GM12872 (cell line): ENCODE measurements around the gene RASL11A.

Source experiments
- CTCF ChIP-seq: IDR thresholded peaks from 3 replicates; pipeline ENCODE4 v1.5.1; 2011; ENCODE audit warnings: low read depth, mild to moderate bottlenecking, low read length, moderate library complexity; ENCODE audit not compliant: insufficient read depth

RASL11A gene

DNA sequence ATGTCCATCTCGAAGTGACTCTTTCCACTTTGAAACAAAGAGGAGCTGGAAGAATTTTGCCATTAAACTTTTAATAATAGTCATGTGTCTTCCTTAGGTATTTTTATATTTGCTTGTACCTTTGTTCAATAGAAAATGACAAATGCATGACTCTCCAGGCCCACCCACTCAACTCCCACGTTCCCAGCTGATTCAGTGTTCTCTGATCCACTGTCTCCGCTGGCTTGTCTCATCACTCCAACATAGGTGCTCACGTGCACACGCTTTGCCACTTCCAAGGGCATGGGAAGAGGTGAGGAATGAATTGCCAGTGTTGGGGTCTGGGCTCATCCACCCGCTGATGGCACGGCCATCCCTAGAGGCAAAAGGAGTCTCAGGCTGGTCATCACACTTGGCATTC is 24.5 kb downstream of the RASL11A start:
- TF ChIP-seq CTCF = no peak

GRCh38 chr13:27295660-27296059 is 25.0 kb downstream of the RASL11A start:
- no peak for TF ChIP-seq CTCF

DNA sequence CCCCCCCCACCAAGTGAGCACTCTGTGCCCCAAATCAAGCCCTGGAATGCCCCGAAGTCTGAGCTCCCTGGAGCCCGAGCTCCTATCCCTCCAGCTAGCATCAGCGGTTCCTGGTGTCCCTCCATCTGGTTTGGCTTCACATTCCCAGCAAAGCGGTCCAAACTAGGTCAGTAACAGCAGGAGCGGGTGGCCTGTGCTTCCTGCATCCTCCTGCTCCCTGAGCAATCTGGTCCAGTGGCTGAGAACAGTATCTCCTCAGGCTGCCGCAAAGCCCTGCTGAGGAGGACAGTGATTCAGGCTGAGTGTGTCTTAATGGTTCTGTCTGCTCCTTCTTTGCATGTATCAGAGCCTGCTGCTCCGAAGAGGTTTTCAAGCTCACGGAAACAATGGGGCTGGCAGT is 25.9 kb downstream of the RASL11A start:
- no peak for TF ChIP-seq CTCF

GRCh38 chr13:27298849-27299248 is 28.2 kb downstream of the RASL11A start:
- TF ChIP-seq CTCF = no peak

- TF ChIP-seq CTCF = no peak
Observed at GRCh38 chr13:27300941-27301586, 30.4 kb downstream of the RASL11A start.

DNA sequence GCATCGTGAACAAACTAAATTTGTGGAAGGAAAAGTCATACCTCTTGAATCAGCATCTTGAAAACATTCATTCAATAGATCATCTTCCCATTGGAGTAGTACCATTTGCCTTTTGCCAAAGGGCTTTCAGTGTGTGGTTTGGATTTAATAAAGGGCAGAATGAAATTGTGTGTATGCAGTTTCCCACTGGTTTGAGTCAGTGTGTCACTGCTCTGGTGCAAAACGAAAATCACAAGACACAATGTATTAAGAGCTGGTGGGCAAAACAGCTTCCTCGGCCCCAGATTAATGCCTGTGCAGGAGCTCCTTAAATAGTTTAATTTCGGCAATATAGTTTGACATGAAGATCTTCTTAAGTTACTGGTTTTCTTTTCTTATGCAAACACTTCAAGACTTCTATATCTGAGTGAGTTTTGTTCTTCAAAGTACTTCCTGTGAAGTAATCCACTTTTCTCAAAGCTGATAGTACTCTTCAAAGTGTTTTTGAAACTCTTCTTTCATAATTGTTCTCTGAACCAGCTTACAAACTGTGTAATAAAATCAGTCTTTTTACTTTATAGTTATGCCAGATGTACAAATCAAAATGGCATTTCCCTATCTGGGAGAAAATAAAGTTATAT is 32.1 kb downstream of the RASL11A start:
- TF ChIP-seq CTCF = no peak

GRCh38 chr13:27304099-27304498 is 33.5 kb downstream of the RASL11A start:
- TF ChIP-seq CTCF = no peak
